Osteoblast (primary cell): ENCODE results near the gene HDGFL2. TPM values are rescaled to one million over a fixed set of nuclear protein-coding genes. Genes with fewer than 3 reads are reported as not detected.

Experiments
- DNase-seq: peaks from one replicate; pipeline ENCODE4 v3.0.0; 2011; ENCODE audit warnings: low spot score, mixed read lengths; ENCODE audit not compliant: insufficient read length; ENCODE audit errors: missing footprints
- H2AFZ ChIP-seq: 2 replicates; pipeline ENCODE4 v1.6.0; 2011; ENCODE audit warnings: mild to moderate bottlenecking, low read length
- H3K27ac ChIP-seq: 2 replicates; pipeline ENCODE4 v1.5.1; 2011; ENCODE audit warnings: mild to moderate bottlenecking, low read depth, low read length, moderate library complexity
- H3K27me3 ChIP-seq: 2 replicates; pipeline ENCODE4 v1.6.0; 2012; ENCODE audit warnings: mild to moderate bottlenecking, control low read depth, inconsistent platforms, low read length, moderate library complexity; ENCODE audit not compliant: insufficient read depth
- H3K36me3 ChIP-seq: 2 replicates; pipeline ENCODE4 v1.5.1; 2011; ENCODE audit warnings: mild to moderate bottlenecking, low read length, control low read depth, moderate library complexity; ENCODE audit not compliant: insufficient read depth
- H3K4me1 ChIP-seq: 2 replicates; pipeline ENCODE4 v1.5.1; 2011; ENCODE audit warnings: mild to moderate bottlenecking, low read length, control low read depth, moderate library complexity; ENCODE audit not compliant: insufficient read depth
- H3K4me2 ChIP-seq: 2 replicates; pipeline ENCODE4 v1.6.0; 2011; ENCODE audit warnings: mild to moderate bottlenecking, low read length; ENCODE audit not compliant: insufficient read depth
- H3K4me3 ChIP-seq: fragments of 200-600 bp; sonication (generic); 3 replicates; pipeline ENCODE4 v1.5.1; 2012; ENCODE audit warnings: mild to moderate bottlenecking, low read length, inconsistent platforms; ENCODE audit not compliant: insufficient read depth
- H3K79me2 ChIP-seq: 2 replicates; pipeline ENCODE4 v1.6.0; 2012; ENCODE audit warnings: mild to moderate bottlenecking, low read length, control low read depth, inconsistent platforms; ENCODE audit not compliant: insufficient read depth
- H3K9me3 ChIP-seq: 2 replicates; pipeline ENCODE4 v1.5.1; 2011; ENCODE audit warnings: low read depth, low read length, control low read depth
- H4K20me1 ChIP-seq: 2 replicates; pipeline ENCODE4 v1.6.0; 2012; ENCODE audit warnings: mild to moderate bottlenecking, low read length, control low read depth; ENCODE audit not compliant: insufficient read depth
- CTCF ChIP-seq: IDR thresholded peaks from 2 replicates; pipeline ENCODE4 v1.5.1; 2011; ENCODE audit warnings: mild to moderate bottlenecking, low read depth, low read length, moderate library complexity; ENCODE audit errors: extremely low read depth
- small RNA-seq: library from RNA; depleted of rRNA; stranded (forward); fragments of <200 nt; gene quantifications from one replicate; pipeline ENCODE3, GENCODE V24; 2012
- total RNA-seq: library from RNA; depleted of rRNA; stranded (reverse); fragments of >200 nt; gene quantifications from 2 replicates; pipeline ENCODE4 v1.2.3, GENCODE V29; 2012

HDGFL2 gene
- total RNA-seq, 1 donor, result 48.5 TPM

- H3K27me3 ChIP-seq, result no peaks in the 10 kb centered on the region
- H4K20me1 ChIP-seq, result no peaks in the 10 kb centered on the region
- H3K4me2 ChIP-seq, result no peak overlapping the region
- no peak overlapping the region for H2AFZ ChIP-seq
- no peak overlapping the region for H3K4me3 ChIP-seq
- H3K9me3 ChIP-seq, result no peaks in the 10 kb centered on the region
- TF ChIP-seq CTCF, result no peak
- no peaks in the 10 kb centered on the region for H3K36me3 ChIP-seq
- no peak for DNase-seq
- H3K79me2 ChIP-seq, result no peaks in the 10 kb centered on the region
- H3K27ac ChIP-seq, result no peak overlapping the region
- no peaks in the 10 kb centered on the region for H3K4me1 ChIP-seq
These were observed 78.5 kb downstream of the HDGFL2 start for GRCh38 chr19:4550479-4551050.

Small RNA genes lying within 50 kb of the gene (small RNA-seq; reads per million reads assigned to genes)
- not detected for gene MIR4746

Other genes with a start within 250 kb of the HDGFL2 start
- not detected in 2 replicates for gene EBI3, start 242.8 kb upstream of the HDGFL2 start, total RNA-seq
- gene YJU2, start 225.2 kb upstream of the HDGFL2 start, total RNA-seq, result 15.3 and 17.0 TPM in 2 replicates
- gene SHD, start 193.0 kb upstream of the HDGFL2 start, total RNA-seq, result not detected in 2 replicates
- gene TMIGD2, start 169.9 kb upstream of the HDGFL2 start, total RNA-seq, result not detected in 2 replicates
- 0.29 and 1.1 TPM in 2 replicates for gene FSD1, start 167.7 kb upstream of the HDGFL2 start, total RNA-seq
- 2.4 and 2.5 TPM in 2 replicates for gene STAP2, start 133.5 kb upstream of the HDGFL2 start, total RNA-seq
- gene MPND, start 128.7 kb upstream of the HDGFL2 start, total RNA-seq, result 6.8 and 6.9 TPM in 2 replicates
- gene SH3GL1, start 71.8 kb upstream of the HDGFL2 start, total RNA-seq, result 83.2 and 84.9 TPM in 2 replicates
- gene CHAF1A, start 69.7 kb upstream of the HDGFL2 start, total RNA-seq, result 3.6 and 5.6 TPM in 2 replicates
- 120 and 136 TPM in 2 replicates for gene UBXN6, start 14.5 kb upstream of the HDGFL2 start, total RNA-seq
- gene PLIN4, start 46.2 kb downstream of the HDGFL2 start, total RNA-seq, result under 0.01 TPM in 2 replicates
- 0.36 TPM in 1 of 2 replicates, not detected in the other for gene PLIN5, start 62.9 kb downstream of the HDGFL2 start, total RNA-seq
- not detected in 2 replicates for gene LRG1, start 67.7 kb downstream of the HDGFL2 start, total RNA-seq
- gene SEMA6B, start 87.4 kb downstream of the HDGFL2 start, total RNA-seq, result 0.29 and 0.36 TPM in 2 replicates
- 1.8 TPM in 2 replicates for gene TNFAIP8L1, start 167.2 kb downstream of the HDGFL2 start, total RNA-seq
- 152 and 161 TPM in 2 replicates for gene MYDGF, start 198.0 kb downstream of the HDGFL2 start, total RNA-seq